Body of pancreas (tissue), 4 donors: ENCODE results near the gene SIX6. TPM values are rescaled to one million over a fixed set of nuclear protein-coding genes. Genes with fewer than 3 reads are reported as not detected.

ENCODE experiments used
- ATAC-seq: fragments of 150-250 bp; one replicate; pipeline ENCODE4 v1.9.1; 2016
- DNase-seq, 4 donors: peaks; one replicate each; pipeline ENCODE4 v3.0.0-alpha.2; 2019
- H3K27ac ChIP-seq, 4 donors: fragments of 200-600 bp; sonication (generic); 1 replicate in 3 of 4; 2 replicates in 1 of 4; pipeline versions ENCODE4 v1.5.1 to v1.6.1; 2016 to 2019; ENCODE audit warnings: mild to moderate bottlenecking in 1 of 4, mixed read lengths in 1 of 4, moderate library complexity in 1 of 4
- H3K27me3 ChIP-seq, 2 donors: fragments of 200-600 bp; sonication (generic); one replicate each; pipeline ENCODE4 v1.6.0; 2016; ENCODE audit warnings: mild to moderate bottlenecking in 1 of 2
- H3K36me3 ChIP-seq, 2 donors: fragments of 200-600 bp; sonication (generic); replicated peaks in 1 of 2; 2 replicates each; pipeline ENCODE4 v1.5.1; 2016; ENCODE audit warnings: low read depth in 2 of 2; ENCODE audit not compliant: insufficient read depth in 1 of 2
- H3K4me1 ChIP-seq: fragments of 200-600 bp; sonication (generic); one replicate; pipeline ENCODE4 v1.6.0; 2016
- H3K4me3 ChIP-seq, 2 donors: fragments of 200-600 bp; sonication (generic); 1 replicate in 1 of 2; 2 replicates in 1 of 2; pipeline ENCODE4 v1.5.1; 2016 to 2019
- H3K9me3 ChIP-seq, 3 donors: fragments of 200-600 bp; sonication (generic); 1 replicate in 2 of 3; 2 replicates in 1 of 3; pipeline ENCODE4 v1.5.1; 2016
- CTCF ChIP-seq, 7 experiments: fragments of 450-650 bp in 4 of 7; fragments of 200-600 bp in 3 of 7; sonication (generic) in 3 of 7; IDR thresholded peaks; one replicate each; pipeline ENCODE4 v1.5.1; 2016 to 2019; ENCODE audit warnings: antibody characterized with exemption in 7 of 7
- POLR2A ChIP-seq, 3 donors: fragments of 450-650 bp; IDR thresholded peaks; one replicate each; pipeline ENCODE4 v1.6.1; 2016; ENCODE audit warnings: antibody characterized with exemption in 3 of 3, mild to moderate bottlenecking in 2 of 3
- WGBS, 2 donors: methylation state at CpG; one replicate each; pipeline ENCODE4 v1.1.5; 2017; 5-methylcytosine and 5-hydroxymethylcytosine counted together
- intact Hi-C: fragments of 100-400 bp; cut with DNase I; formaldehyde crosslinking; loops from one replicate; pipeline ENCODE4 v1.15.1; 2023
- total RNA-seq, 2 donors: library from RNA; depleted of rRNA; stranded (reverse); fragments of >200 nt; gene quantifications; one replicate each; pipeline ENCODE4 v1.1.0, GENCODE V29; 2016

The SIX6 gene
- total RNA-seq, 2 donors from 2014 or later: not detected

- WGBS, 2 donors: 11 to 29% methylated on average over 30 to 66 of the region's 66 CpGs
- no peak for TF ChIP-seq POLR2A (IDR thresholded peaks at IDR 0.05)
- no peak overlapping the region for H3K4me3 ChIP-seq
- no peak for DNase-seq
- no peak for ATAC-seq
- no peak overlapping the region for H3K27ac ChIP-seq
- intact Hi-C loops: no loop called here
- H3K9me3 ChIP-seq: no peaks in the 10 kb centered on the region
- H3K36me3 ChIP-seq: no peaks in the 10 kb centered on the region
- peaks cover 23% of the 10 kb centered on the region for H3K4me1 ChIP-seq
- H3K27me3 ChIP-seq: peaks cover 3 to 37% of the 10 kb centered on the region in 2 donors
Observed at GRCh38 chr14:60515511-60516289, 6.8 kb downstream of the SIX6 start.

GRCh38 chr14:60532442-60532841 lies 23.5 kb downstream of the SIX6 start:
- Histone ChIP-seq H3K27me3 (no peaks in the 10 kb centered on the region), H3K4me3 (no peak overlapping the region), H3K4me1 (no peaks in the 10 kb centered on the region), H3K9me3 (no peaks in the 10 kb centered on the region), H3K36me3 (no peaks in the 10 kb centered on the region), H3K27ac (no peak overlapping the region)
- no peak for DNase-seq
- ATAC-seq: no peak
- TF ChIP-seq POLR2A (IDR thresholded peaks at IDR 0.05) (no peak), CTCF (IDR thresholded peaks at IDR 0.05) (no peak)
- intact Hi-C loops: no loop called here
- WGBS, 2 donors: 54 to 58% methylated on average over 3 of the region's 3 CpGs

- no peak for TF ChIP-seq POLR2A (IDR thresholded peaks at IDR 0.05)
- no peak for TF ChIP-seq CTCF (IDR thresholded peaks at IDR 0.05)
- Histone ChIP-seq H3K27ac (no peak overlapping the region), H3K4me1 (no peaks in the 10 kb centered on the region), H3K27me3 (no peaks in the 10 kb centered on the region), H3K9me3 (no peaks in the 10 kb centered on the region), H3K36me3 (no peaks in the 10 kb centered on the region), H3K4me3 (no peak overlapping the region)
- no peak for ATAC-seq
- intact Hi-C loops: no loop called here
- DNase-seq: no peak
Observed at GRCh38 chr14:60537663-60538062, 28.7 kb downstream of the SIX6 start.

GRCh38 chr14:60544659-60545058 lies 35.7 kb downstream of the SIX6 start:
- no peaks in the 10 kb centered on the region for H3K4me1 ChIP-seq
- H3K9me3 ChIP-seq: peaks cover 0 to 6% (median 0%) of the 10 kb centered on the region in 3 donors
- H3K27me3 ChIP-seq: no peaks in the 10 kb centered on the region
- H3K27ac ChIP-seq: no peak overlapping the region
- H3K36me3 ChIP-seq: no peaks in the 10 kb centered on the region
- 56 to 68% methylated on average over 2 of the region's 2 CpGs for WGBS, 2 donors
- no peak for DNase-seq
- intact Hi-C loops: no loop called here
- no peak for ATAC-seq
- TF ChIP-seq CTCF (IDR thresholded peaks at IDR 0.05) (no peak), POLR2A (IDR thresholded peaks at IDR 0.05) (no peak)
- H3K4me3 ChIP-seq: no peak overlapping the region

- DNase-seq (no peak), ATAC-seq (no peak)
- WGBS, 2 donors: 67 to 81% methylated on average over 1 of the region's 1 CpG
- TF ChIP-seq CTCF (IDR thresholded peaks at IDR 0.05) (no peak), POLR2A (IDR thresholded peaks at IDR 0.05) (no peak)
- H3K36me3 ChIP-seq: no peaks in the 10 kb centered on the region
- H3K9me3 ChIP-seq: no peaks in the 10 kb centered on the region
- no peak overlapping the region for H3K27ac ChIP-seq
- H3K4me3 ChIP-seq: no peak overlapping the region
- no peaks in the 10 kb centered on the region for H3K27me3 ChIP-seq
- intact Hi-C loops: no loop called here
- no peaks in the 10 kb centered on the region for H3K4me1 ChIP-seq
Observed at GRCh38 chr14:60553808-60554207, 44.9 kb downstream of the SIX6 start.
